T1000 (cell line): ENCODE data around the gene NAA16.
A peak's percentile ranks its signal among the peaks of the same experiment; 100 is the strongest.

Experiments
- DNase-seq: peaks from one replicate; lab custom pipeline; 2025; ENCODE audit warnings: mixed read lengths; lab: John Stamatoyannopoulos, UW

The NAA16 gene

DNA sequence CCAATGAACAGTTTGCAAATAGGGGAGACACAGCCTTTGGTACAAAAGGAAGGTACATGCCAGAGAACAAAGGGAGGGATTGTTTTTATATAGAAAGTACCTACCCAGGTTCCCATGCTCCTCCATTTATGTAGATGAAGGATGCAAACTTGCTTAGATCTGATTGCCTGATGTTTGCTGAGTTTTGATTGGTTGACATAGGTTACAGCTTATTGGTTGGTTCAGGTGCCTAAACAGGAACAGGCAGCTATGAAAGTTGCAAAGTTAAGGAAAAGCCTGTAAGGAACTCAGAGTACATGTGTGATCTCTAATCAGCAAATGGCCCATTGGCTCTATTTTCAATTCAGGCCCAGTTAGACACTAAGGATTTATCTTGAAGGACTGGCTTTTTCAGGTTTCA, 6.5 kb upstream of the NAA16 start:
- DNase-seq: no peak

DNA sequence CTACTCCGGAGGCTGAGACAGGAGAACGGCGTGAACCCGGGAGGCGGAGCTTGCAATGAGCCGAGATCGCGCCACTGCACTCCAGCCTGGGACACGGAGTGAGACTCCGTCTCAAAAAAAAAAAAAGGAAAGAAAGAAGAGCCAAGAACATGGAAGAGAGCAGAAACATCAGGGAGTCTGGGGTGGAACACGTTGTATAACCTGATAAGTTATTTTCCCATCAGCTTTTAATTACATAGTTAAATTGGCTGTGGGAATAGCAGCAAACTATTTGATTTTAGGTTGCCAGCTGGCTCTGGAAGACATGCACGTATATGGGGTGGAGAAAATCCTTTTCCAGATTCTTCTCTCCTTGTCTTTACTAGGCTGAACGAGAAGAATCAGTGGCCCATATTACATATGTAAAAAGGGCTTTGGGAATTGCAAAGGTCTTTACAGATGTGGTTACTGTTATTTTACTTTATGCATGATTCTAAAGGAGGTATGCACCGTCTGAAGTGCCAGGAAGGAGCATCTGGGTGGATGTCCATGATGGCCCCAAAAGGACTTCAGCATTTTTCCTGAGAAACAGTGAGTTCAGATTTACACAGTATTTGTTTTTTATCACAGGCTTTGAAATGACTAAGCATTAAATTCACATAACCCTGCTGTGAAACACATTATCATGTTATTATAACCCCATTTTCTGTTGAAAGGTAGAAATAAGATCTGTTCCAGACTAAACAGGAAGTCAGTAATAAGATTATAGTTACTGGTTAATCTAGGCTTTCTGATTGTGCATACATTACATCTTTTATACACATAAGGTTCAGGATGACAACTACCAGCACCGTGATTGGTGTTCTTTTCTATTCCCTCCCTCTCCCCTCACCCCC, 4.6 kb upstream of the NAA16 start:
- DNase-seq: no peak

DNA sequence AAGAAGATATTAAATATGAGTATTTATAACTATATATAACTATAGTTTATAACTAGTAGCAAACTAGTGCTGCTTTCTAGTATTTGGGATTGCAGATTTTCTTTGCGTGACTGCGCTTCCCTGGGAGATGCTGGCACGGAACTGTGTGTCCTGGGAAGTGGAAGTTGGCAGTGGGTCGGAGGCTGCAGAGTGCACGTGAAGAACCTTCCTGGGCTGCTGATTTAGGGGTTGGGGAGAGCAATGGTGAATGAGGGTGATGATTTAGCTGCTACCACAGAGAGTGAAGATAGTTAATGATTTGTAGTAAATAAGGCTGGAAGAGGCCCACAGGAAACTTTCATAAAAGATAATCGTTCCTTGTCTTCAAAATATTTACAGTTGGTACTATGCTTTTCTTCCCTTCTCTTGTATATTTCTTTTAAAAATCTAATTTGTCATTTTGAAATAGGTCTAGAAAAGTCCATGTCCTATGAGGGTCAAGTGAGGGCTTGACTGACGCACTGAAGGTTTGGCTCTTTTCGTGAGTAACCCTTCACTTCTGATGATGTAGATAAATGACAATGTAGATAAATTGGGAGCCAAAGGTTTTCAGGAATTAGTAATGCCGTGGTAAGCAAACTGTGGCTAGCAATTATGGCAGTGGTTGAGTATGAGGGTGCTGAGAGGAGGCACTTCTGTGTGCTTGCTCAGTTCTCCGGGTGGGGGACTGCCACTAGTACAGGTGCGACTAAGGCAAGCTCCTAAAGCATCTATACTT, 3.0 kb upstream of the NAA16 start:
- DNase-seq: no peak

DNA sequence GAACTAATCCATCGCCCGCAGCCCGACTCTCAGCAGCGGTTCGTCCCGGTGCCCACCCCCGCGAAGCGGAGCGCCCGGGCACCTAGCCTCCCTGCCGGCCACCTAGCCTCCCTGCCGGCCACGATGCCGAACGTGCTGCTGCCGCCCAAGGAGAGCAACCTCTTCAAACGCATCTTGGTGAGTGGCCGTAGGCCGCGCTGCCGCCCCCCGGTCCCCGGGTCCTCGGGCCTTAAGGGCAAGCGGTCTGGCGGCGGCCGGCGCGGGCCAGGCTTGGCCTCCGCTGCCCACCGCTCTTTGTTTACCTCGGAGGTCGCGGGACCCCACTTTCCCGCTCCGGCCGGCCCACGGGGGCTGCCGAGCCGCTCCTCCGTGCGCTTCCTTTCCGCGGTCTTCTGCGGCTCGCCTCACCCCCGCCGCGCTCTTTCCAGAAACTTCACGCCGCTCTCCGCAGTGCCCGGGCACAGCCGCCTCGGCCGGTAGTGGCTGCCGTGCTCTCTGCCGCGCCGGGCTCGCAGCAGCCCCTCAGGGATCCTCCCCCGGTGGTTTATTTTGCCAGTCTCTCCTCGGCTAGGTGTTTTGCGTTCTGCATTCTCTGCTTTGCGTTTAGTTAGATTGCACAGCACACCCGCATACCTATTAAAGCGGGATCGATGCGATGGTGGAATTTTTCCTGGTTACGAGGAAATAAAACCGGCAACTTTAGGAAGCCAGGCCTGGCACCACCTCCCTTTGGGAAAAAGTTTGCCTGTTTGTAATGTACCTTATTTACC, 524 bp downstream of the NAA16 start:
- DNase-seq: no peak

DNA sequence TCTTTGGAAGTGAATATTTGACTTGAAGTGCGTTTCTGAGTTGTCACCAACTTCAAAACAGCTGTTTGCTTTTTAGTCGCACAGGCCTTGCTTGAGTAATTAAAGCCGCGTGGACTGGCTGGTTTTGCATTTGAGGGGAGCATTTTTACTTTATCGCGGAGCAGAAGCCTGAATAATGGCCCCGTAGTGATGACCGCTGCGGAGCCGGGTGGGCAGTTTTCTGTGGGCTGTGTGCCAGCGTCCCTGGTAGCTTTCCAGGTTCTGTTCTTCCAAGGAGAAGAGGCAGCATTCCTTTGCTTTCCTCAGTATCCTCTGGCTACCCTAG, 1.1 kb downstream of the NAA16 start:
- DNase-seq: no peak

DNA sequence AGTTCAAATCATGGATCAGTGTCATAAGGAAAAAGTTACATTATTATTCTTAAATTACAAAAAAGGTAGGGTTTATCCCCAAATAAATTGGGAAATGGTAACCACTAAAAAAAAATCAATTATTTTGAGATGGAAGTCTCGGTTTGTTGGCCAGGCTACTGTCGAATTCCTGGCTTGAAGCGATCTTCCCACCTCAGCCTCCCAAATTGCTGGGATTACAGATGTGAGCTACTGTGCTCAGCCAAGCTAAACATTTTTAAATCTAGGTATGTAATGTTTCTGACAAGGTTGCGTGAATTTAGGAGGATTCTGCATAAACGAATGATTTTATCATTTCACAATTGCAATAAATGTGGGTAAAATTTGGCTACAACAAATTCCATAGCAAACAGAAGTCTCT, 2.0 kb downstream of the NAA16 start:
- DNase-seq: no peak

DNA sequence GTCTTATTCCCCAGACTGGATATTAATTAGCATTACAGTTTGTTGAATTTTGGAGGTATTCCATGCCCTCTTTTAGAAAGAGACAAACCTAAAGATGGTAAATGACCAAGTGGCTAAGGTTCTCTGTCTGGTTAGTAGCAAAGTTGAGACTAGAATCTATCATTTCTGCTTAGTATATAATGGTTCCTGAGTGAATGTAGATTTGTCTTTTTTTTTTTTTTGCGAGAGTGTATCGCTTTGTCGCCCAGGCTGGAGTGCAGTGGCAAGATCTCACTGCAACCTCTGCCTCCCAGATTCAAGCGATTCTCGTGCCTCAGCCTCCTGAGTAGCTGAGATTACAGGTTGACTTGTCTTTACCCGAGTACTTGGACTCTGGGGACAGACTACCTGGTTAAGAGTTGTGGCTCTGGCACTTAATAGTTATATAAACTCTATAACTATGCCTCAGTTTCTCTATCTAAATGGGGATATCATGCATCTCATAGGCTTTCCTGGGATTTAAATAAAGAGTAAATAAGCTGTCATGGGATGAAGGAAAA, 2.7 kb downstream of the NAA16 start:
- DNase-seq: no peak

DNA sequence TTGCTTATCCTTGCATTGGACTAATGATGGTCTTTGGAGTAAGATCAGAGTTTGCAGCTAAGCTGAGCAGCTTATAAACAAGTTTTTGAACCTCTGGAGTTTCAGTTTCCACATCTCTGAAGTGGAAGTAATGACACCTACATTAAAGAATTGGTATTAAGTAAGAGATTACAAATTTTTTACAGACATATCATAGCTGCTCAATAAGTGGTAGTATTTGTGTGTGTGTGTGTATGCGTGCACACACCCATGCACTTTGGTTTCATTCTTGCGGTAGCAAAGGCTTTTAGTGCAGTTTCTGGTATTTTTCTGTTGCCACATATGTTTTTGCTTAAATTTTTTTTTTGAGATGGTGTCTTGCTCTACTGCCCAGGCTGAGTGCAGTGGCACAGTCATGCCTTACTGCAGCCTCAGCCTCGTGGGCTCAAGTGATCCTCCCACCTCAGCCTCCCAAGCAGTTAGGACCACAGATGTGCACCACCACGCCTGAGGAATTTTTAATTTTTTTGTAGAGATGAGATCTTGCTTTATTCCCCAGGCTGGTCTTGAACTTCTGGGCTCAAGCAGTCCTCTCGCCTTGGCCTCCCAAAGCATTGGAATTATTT, 4.5 kb downstream of the NAA16 start:
- DNase-seq: no peak

DNA sequence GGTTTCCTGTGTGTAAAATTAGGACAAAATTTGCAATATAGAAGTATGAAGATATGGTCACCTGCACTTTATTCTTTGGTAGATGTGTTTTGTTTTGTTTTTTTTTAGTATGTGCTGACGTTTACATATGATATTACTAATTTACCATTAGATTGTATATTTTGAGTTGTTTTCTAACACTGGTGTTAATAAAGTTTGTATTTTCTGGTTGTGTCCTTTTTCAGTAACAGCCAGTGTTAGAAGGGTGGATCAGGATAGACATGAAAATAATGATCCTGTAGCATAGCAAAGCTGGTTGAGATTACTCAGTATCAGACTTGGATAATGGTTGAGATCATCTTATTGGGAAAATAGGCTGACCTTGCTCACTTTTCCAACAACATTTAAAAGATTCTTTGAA, 6.2 kb downstream of the NAA16 start:
- DNase-seq: no peak

DNA sequence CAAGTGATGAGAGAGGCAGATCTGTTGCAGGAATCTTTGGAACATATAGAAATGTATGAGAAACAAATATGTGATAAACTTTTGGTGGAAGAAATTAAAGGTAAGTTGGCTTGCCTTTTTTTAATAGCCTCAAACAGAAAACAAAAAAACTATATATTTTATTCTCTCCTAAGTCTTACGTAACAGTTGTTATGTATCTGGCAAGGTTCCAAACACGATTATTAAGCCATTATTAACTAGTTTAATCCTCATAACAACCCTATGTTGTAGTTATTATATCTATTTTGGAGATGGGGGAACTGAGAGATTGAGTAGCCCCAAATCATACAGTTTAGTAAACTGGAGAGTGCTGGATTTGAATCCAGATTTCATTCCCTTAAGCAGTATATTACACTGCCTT, 14.7 kb downstream of the NAA16 start:
- no peak for DNase-seq

DNA sequence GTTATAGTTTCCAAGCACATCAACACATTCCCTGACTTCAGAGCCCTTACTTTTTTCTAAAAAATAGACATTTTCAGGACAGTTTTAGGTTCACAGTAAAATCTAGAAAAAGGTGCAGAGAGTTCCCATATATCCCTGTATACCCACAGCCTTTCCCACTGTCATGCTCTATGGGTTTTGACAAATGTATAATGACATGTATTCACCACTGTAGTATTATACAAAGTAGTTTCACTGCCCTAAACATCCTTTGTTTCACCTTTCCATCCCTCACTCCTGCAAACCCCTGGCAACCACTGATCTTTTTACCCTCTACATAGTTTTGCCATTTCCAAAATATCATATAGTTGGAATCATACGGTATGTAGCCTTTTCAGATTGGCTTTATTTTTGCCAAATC, 15.6 kb downstream of the NAA16 start:
- no peak for DNase-seq

DNA sequence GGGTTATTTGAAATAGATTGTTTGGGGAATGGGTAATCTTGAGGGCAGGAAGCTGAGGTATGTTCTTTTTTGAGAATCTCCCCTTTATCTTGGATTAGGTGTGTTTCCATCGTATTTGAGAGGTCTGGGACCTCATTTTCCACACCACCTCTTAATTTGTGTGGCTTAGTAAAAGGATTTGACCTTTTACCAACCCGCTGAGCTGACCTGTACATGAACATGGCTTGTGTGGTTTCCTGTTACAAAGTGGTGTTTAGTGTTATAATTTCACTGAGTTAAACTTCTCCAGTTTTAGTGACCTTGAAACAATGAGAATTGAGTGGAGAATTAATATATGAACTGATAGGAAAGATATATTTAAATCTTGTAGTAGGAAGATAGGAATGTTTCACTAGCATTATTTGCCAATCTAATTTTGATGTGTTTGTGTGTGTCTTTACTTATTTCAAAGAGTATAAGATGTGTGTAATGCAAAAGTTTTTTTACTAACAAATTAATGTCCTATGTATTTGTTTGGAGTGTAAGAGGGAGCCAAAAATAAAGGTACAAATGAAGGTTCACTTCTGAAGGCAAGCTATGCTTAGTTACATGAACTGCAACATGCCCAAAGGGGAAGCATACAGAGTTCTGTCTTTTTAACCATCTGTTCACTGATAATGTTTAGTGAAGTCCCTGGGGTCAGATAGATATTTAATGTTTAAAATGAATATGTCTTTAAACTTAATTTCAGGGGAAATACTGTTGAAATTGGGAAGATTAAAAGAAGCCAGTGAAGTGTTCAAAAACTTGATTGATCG, 17.1 kb downstream of the NAA16 start:
- no peak for DNase-seq

DNA sequence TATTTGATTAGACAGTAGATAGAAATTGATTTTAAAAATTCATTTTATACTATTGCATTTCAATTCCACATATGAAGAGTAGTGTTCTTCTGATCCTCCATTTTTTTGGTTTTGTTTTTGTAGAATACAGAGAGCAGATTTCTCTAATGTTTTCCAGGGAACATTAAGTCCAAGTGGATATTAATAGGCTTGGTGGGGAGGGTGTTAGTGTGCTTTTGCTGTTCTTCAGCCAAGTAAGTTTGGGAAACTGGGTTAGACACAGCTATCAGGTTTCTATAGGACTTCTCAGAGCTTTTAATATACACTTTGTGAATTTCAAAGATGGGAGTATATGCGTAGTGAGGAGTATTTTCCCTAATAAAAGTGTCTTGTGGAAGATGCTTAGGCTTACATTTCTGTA, 21.8 kb downstream of the NAA16 start:
- no peak for DNase-seq

DNA sequence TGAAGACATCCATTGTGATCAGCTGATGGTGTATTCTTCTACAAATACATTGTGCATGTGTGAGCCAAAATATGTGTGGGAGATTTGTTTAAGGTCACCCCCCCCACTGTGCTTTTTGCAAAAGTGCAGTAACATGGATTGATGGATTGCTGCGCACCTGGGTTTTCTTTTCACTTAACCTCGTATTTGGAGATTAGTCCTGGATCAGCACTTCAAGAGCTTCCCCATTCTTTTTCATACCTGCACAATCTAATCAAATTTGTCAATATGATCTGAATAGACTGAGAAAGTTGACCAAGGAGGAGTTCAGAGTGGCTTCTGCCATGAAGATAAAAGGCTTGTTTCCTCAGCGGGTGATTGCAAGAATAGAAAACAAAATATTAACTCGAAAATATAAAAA, 23.7 kb downstream of the NAA16 start:
- no peak for DNase-seq

DNA sequence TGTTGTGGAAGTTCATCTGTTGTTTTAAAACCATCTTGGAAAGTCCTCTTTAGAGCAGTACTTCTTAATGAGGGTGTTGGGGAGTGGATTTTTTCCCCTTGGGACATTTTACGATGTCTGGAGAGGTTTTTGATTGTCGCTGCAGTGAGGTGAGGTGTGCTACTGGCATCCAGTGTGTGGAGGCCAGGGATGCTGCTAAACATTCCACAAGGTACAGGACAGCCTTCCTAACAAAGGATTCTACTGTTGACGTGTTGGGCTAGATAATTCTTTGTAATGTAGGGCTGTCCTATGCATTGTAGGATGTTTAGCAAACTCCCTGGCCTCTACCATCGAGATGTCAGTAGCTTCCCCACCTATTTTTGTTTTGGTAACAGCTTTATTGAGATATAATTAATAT, 33.3 kb downstream of the NAA16 start:
- no peak for DNase-seq

DNA sequence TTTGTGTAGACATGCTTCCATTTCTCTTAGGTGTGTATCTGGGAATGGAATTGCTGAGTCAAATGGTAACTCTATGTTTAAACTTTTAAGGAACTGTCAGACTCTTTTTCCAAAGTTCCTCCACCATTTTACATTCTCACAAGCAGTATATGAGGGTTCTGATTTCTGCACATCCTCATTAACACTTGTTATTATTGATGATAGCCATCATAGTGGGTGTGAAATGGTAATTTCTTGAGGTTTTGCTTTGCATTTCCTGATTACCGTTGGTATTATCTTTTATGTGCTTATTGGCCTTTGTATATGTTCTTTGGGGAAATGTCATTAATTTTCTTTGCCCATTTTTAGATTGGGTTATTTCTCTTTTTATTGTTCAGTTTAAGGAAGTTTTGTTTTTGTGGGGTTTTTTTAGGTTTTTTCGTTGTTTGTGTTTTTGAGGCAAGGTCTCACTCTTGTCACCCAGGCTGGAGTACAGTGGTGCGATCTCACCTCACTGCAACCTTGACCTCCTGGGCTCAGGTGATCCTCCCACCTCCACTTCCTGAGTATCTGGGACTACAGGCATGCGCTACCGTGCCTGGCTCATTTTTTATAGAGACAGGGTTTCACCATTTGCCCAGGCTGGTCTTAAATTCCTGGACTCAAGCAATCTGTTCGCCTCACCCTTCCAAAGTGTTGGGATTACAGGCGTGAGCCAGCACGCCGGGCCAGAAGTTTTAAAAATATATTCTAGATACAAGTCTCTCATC, 34.3 kb downstream of the NAA16 start:
- no peak for DNase-seq

DNA sequence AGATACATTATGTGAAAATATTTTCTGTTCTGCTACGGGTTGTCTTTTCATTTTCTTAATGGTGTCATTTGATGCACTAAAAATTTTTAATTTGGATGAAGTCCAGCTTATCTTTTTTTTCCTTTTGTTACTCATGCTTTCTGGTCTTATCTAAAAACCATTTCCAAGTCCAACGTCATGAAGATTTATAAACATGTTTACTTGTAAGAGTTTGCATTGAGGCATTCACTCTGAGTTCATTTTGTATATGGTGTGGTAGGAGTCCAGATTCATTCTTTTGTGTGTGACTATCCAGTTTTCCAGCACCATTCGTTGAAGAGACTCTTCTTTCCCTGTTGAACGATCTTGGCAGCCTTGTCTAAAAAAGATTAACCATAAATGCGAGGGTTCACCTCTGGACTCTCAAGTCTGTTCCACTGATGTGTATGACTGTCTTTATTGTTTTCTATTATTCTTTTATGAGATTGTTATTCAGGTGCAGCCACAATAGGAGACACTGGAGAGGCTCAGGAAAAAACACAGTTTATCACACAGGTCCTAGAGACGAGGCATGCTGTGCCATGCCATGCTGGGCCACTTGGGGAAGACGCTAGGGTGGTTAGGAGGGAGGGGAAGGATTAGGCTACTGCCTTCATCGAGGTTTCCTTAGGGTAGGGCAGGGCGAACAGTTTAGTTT, 35.0 kb downstream of the NAA16 start:
- no peak for DNase-seq

DNA sequence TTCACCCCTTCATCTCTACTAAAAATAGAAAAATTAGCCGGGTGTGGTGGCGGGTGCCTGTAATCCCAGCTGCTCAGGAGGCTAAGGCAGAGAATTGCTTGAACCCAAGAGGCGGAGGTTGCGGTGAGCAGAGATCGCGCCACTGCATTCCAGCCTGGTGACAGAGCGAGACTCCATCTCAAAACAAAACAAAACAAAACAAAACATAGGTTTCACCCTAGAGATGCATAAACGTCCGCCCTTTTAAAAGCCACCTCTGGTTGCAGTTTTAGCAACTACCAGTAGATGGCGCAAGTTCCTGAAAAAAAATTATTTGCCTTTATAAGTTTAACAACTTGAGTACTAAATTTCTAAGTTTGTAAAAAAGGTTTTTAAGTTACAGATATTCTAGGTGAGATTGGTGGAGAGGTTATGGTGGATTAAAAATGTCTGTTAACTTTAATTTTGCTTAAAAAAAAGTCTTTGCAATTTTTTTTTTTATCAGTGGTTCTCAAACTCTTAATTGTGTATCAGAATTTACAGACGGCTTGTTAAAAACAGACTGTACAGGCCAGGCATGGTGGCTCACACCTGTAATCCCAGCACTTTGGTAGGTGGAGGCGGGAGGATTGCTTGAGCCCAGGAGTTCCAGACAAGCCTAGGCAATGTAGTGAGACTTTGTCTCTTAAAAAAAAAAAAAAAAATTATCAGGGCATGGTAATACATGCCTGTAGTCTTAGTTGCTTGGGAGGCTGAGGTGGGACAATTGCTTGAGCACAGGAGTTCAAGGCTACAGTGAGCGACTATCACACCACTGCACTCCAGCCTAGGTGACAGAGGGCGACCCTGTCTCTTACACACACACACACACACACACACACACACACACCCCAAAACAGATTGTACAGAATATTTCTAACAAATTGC, 42.1 kb downstream of the NAA16 start:
- peak; percentile 44 for DNase-seq

DNA sequence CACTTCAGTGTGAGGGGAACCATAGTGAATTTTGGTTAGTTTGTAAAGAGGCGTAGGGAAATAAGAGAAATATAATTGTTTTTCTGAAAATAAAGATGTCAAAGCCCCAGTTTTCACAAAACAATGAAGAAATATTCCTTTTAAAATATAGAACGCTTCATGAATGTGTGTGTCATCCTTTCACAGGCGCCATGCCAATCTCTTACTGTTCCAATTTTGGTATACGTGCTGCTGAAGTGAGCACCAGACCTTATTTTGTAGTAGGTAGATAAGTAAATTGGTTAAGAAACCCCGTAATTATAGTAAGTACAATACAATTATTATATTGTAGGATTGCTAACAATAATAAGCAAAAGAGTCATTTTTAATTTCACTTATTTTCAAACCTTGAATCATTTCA, 43.3 kb downstream of the NAA16 start:
- DNase-seq: no peak
